ENCODE results near the gene AK5. TPM values are rescaled to one million over a fixed set of nuclear protein-coding genes. Genes with fewer than 3 reads are reported as not detected.

AK5 gene
- total and polyA plus RNA-seq, 12 donors, result 0.25 to 1.7 (median 0.87) TPM

- Histone ChIP-seq H3K9me3 (peaks cover 0 to 82% (median 16%) of the 10 kb centered on the region in 11 donors), H3K27me3 (no peaks in the 10 kb centered on the region), H3K4me3 (no peak overlapping the region), H3K4me1 (no peaks in the 10 kb centered on the region), H3K27ac (no peak overlapping the region), H3K36me3 (no peaks in the 10 kb centered on the region)
- TF ChIP-seq CTCF (IDR thresholded peaks at IDR 0.05), result no peak
- DNase-seq, result no peak
- no peak for ATAC-seq
- intact Hi-C loops (cut with DNase I), result no loop called here
- 72 to 80% methylated on average over 1 of the region's 1 CpG for WGBS, 2 donors
Observed at GRCh38 chr1:77253211-77253610, 28.6 kb upstream of the AK5 start.

- H3K27me3 ChIP-seq, result peaks cover 0 to 8% (median 0%) of the 10 kb centered on the region in 7 donors
- DNase-seq (no peak), ATAC-seq (no peak)
- H3K4me1 ChIP-seq, result no peaks in the 10 kb centered on the region
- H3K27ac ChIP-seq, result no peak overlapping the region
- no peak for TF ChIP-seq CTCF (IDR thresholded peaks at IDR 0.05)
- intact Hi-C loops (cut with DNase I), result no loop called here
- no peaks in the 10 kb centered on the region for H3K36me3 ChIP-seq
- 70 to 72% methylated on average over 1 of the region's 1 CpG for WGBS, 2 donors
- H3K9me3 ChIP-seq, result no peaks in the 10 kb centered on the region
- no peak overlapping the region for H3K4me3 ChIP-seq
Observed at GRCh38 chr1:77263708-77264107, 18.1 kb upstream of the AK5 start.

GRCh38 chr1:77265180-77265579 is 16.6 kb upstream of the AK5 start:
- 45 to 48% methylated on average over 1 of the region's 1 CpG for WGBS, 2 donors
- intact Hi-C loops (cut with DNase I), result no loop called here
- Histone ChIP-seq H3K4me3 (no peak overlapping the region), H3K27ac (no peak overlapping the region), H3K4me1 (no peaks in the 10 kb centered on the region), H3K36me3 (no peaks in the 10 kb centered on the region), H3K9me3 (no peaks in the 10 kb centered on the region), H3K27me3 (peaks cover 0 to 8% (median 0%) of the 10 kb centered on the region in 7 donors)
- DNase-seq (no peak), ATAC-seq (no peak)
- TF ChIP-seq CTCF (IDR thresholded peaks at IDR 0.05), result no peak

- DNase-seq (no peak), ATAC-seq (no peak)
- no peak for TF ChIP-seq CTCF (IDR thresholded peaks at IDR 0.05)
- Histone ChIP-seq H3K4me1 (no peaks in the 10 kb centered on the region), H3K9me3 (no peaks in the 10 kb centered on the region), H3K4me3 (no peak overlapping the region), H3K27me3 (peaks cover 0 to 8% (median 0%) of the 10 kb centered on the region in 7 donors), H3K27ac (no peak overlapping the region), H3K36me3 (no peaks in the 10 kb centered on the region)
- 40 to 47% methylated on average over 1 of the region's 1 CpG for WGBS, 2 donors
- intact Hi-C loops (cut with DNase I), result no loop called here
Observed at GRCh38 chr1:77267035-77267434, 14.8 kb upstream of the AK5 start.
